HG02870 (cell line): ENCODE data around the gene SLAMF7.

Source experiments
- ATAC-seq: cut with Tn5 transposase; IDR thresholded peaks from one replicate; pipeline ENCODE4 v1.9.1; 2021; ENCODE audit warnings: mild to moderate bottlenecking, moderate library complexity; ENCODE audit not compliant: unreplicated experiment

SLAMF7 gene

GRCh38 chr1:160744852-160745520 lies 5.9 kb downstream of the SLAMF7 start:
- ATAC-seq: no peak

GRCh38 chr1:160745551-160745950 lies 6.5 kb downstream of the SLAMF7 start:
- ATAC-seq: no peak

- no peak for ATAC-seq
These were observed 7.9 kb downstream of the SLAMF7 start for GRCh38 chr1:160746836-160747500.

GRCh38 chr1:160747717-160748116 lies 8.7 kb downstream of the SLAMF7 start:
- no peak for ATAC-seq

- ATAC-seq: no peak
These were observed 9.3 kb downstream of the SLAMF7 start for GRCh38 chr1:160748181-160748877.

GRCh38 chr1:160748878-160749269 lies 9.8 kb downstream of the SLAMF7 start:
- ATAC-seq: no peak

GRCh38 chr1:160750608-160751007 lies 11.6 kb downstream of the SLAMF7 start:
- ATAC-seq: no peak

GRCh38 chr1:160752406-160752805 lies 13.4 kb downstream of the SLAMF7 start:
- no peak for ATAC-seq

- no peak for ATAC-seq
These were observed 13.9 kb downstream of the SLAMF7 start for GRCh38 chr1:160752924-160753323.

- no peak for ATAC-seq
These were observed 14.5 kb downstream of the SLAMF7 start for GRCh38 chr1:160753594-160753993.

GRCh38 chr1:160755461-160755860 lies 16.4 kb downstream of the SLAMF7 start:
- no peak for ATAC-seq

GRCh38 chr1:160755911-160756848 lies 17.1 kb downstream of the SLAMF7 start:
- no peak for ATAC-seq

- no peak for ATAC-seq
These were observed 17.8 kb downstream of the SLAMF7 start for GRCh38 chr1:160756849-160757201.

GRCh38 chr1:160758521-160758920 lies 19.5 kb downstream of the SLAMF7 start:
- no peak for ATAC-seq

- ATAC-seq: no peak
These were observed 20.7 kb downstream of the SLAMF7 start for GRCh38 chr1:160759740-160760139.

- ATAC-seq: no peak
These were observed 22.0 kb downstream of the SLAMF7 start for GRCh38 chr1:160761046-160761445.

- no peak for ATAC-seq
These were observed 22.8 kb downstream of the SLAMF7 start for GRCh38 chr1:160761886-160762285.

GRCh38 chr1:160763993-160764392 lies 24.9 kb downstream of the SLAMF7 start:
- ATAC-seq: no peak

- ATAC-seq: peak; percentile 42
These were observed 28.6 kb downstream of the SLAMF7 start for GRCh38 chr1:160767395-160768294.

GRCh38 chr1:160768295-160768657 lies 29.2 kb downstream of the SLAMF7 start:
- ATAC-seq: peak; percentile 83
